GM18909 (cell line): Measurements from ENCODE around the gene ZSCAN21.
"Not testable (repeated sequence)": the region's sequence is repeated elsewhere in the genome, so short reads cannot be mapped to it uniquely, and the experiment has no call there.

Experiments used
- ATAC-seq: cut with Tn5 transposase; IDR thresholded peaks from one replicate; pipeline ENCODE4 v1.9.1; 2021; ENCODE audit warnings: mild to moderate bottlenecking; ENCODE audit not compliant: unreplicated experiment, poor library complexity

The ZSCAN21 gene

GRCh38 chr7:100049441-100050291 lies at the start of gene ZSCAN21:
Gene ZSCAN21 (plus strand): TSS chr7:100049774. CDS start chr7:100057007, 7,233 bp downstream.
- peak; percentile 91 for ATAC-seq

GRCh38 chr7:100000239-100000638 lies 49.3 kb upstream of the ZSCAN21 start:
- no peak for ATAC-seq

GRCh38 chr7:100003711-100004661 lies 45.6 kb upstream of the ZSCAN21 start:
- no peak for ATAC-seq

- no peak for ATAC-seq
Measured at GRCh38 chr7:100007887-100008286, 41.7 kb upstream of the ZSCAN21 start.

- no peak for ATAC-seq
Measured at GRCh38 chr7:100008525-100008924, 41.0 kb upstream of the ZSCAN21 start.

GRCh38 chr7:100009952-100010351 lies 39.6 kb upstream of the ZSCAN21 start:
- ATAC-seq: not testable (repeated sequence)

GRCh38 chr7:100010901-100011300 lies 38.7 kb upstream of the ZSCAN21 start:
- no peak for ATAC-seq

- no peak for ATAC-seq
Measured at GRCh38 chr7:100011516-100011915, 38.1 kb upstream of the ZSCAN21 start.

GRCh38 chr7:100012385-100013327 lies 36.9 kb upstream of the ZSCAN21 start:
- ATAC-seq: not testable (repeated sequence)

- ATAC-seq: no peak
Measured at GRCh38 chr7:100013328-100013676, 36.3 kb upstream of the ZSCAN21 start.

GRCh38 chr7:100015232-100016214 lies 34.1 kb upstream of the ZSCAN21 start, which contains the start of gene ZKSCAN1:
Gene ZKSCAN1 (plus strand): TSS chr7:100015596. CDS start chr7:100023507, 7,911 bp downstream.
- ATAC-seq: peak; percentile 95

- ATAC-seq: no peak
Measured at GRCh38 chr7:100016215-100016901, 33.2 kb upstream of the ZSCAN21 start.

- ATAC-seq: no peak
Measured at GRCh38 chr7:100017300-100017699, 32.3 kb upstream of the ZSCAN21 start.

GRCh38 chr7:100017875-100018274 lies 31.7 kb upstream of the ZSCAN21 start:
- ATAC-seq: no peak

- ATAC-seq: no peak
Measured at GRCh38 chr7:100019908-100020307, 29.7 kb upstream of the ZSCAN21 start.

GRCh38 chr7:100021297-100021696 lies 28.3 kb upstream of the ZSCAN21 start:
- no peak for ATAC-seq

GRCh38 chr7:100022621-100023020 lies 27.0 kb upstream of the ZSCAN21 start:
- no peak for ATAC-seq

GRCh38 chr7:100023526-100023925 lies 26.0 kb upstream of the ZSCAN21 start:
- ATAC-seq: no peak
